H9 (cell line): ENCODE measurements around the gene FAXC. TPM values are rescaled to one million over a fixed set of nuclear protein-coding genes. Genes with fewer than 3 reads are reported as not detected.

Source experiments
- DNase-seq: peaks from one replicate; pipeline ENCODE4 v3.0.0-alpha.2; 2017
- H2AFZ ChIP-seq: one replicate; pipeline ENCODE4 v1.6.1; 2013; ENCODE audit warnings: mild to moderate bottlenecking, low read length, control low read depth, moderate library complexity
- H2AK5ac ChIP-seq: 2 replicates; pipeline ENCODE4 v1.6.1; 2013; ENCODE audit warnings: low read length, control low read depth, mixed read lengths; ENCODE audit not compliant: insufficient read length
- H2BK120ac ChIP-seq: one replicate; pipeline ENCODE4 v1.6.1; 2013; ENCODE audit warnings: low read depth, mild to moderate bottlenecking, low read length, control low read depth, inconsistent platforms; ENCODE audit not compliant: poor library complexity, severe bottlenecking
- H2BK12ac ChIP-seq: 2 replicates; pipeline ENCODE4 v1.6.1; 2013; ENCODE audit warnings: low read length, control low read depth, mixed read lengths, low read depth; ENCODE audit not compliant: insufficient read length
- H2BK15ac ChIP-seq: 2 replicates; pipeline ENCODE4 v1.6.1; 2013; ENCODE audit warnings: low read depth, low read length, control low read depth
- H2BK20ac ChIP-seq: one replicate; pipeline ENCODE4 v1.6.1; 2013; ENCODE audit warnings: low read depth, mild to moderate bottlenecking, low read length, control low read depth, inconsistent platforms; ENCODE audit not compliant: poor library complexity, severe bottlenecking
- H2BK5ac ChIP-seq: 2 replicates; pipeline ENCODE4 v1.6.1; 2013; ENCODE audit warnings: low read length, control low read depth, mixed read lengths; ENCODE audit not compliant: insufficient read length
- H3K14ac ChIP-seq: 2 replicates; pipeline ENCODE4 v1.6.1; 2013; ENCODE audit warnings: low read length, control low read depth; ENCODE audit not compliant: insufficient read depth
- H3K18ac ChIP-seq: 2 replicates; pipeline ENCODE4 v1.6.1; 2013; ENCODE audit warnings: low read depth, mild to moderate bottlenecking, mixed read lengths, low read length, control low read depth; ENCODE audit not compliant: insufficient read length
- H3K23ac ChIP-seq: 2 replicates; pipeline ENCODE4 v1.6.1; 2013; ENCODE audit warnings: low read length, control low read depth, mixed read lengths, low read depth; ENCODE audit not compliant: insufficient read length
- H3K23me2 ChIP-seq: 2 replicates; pipeline ENCODE4 v1.6.1; 2013; ENCODE audit warnings: low read depth, mild to moderate bottlenecking, mixed read lengths, low read length, control low read depth; ENCODE audit not compliant: insufficient read length, poor library complexity, severe bottlenecking
- H3K27ac ChIP-seq: 2 replicates; pipeline ENCODE4 v1.5.1; 2013; ENCODE audit warnings: low read length, control low read depth, mixed read lengths, low read depth; ENCODE audit not compliant: insufficient read length
- H3K27me3 ChIP-seq: 2 replicates; pipeline ENCODE4 v1.6.1; 2013; ENCODE audit warnings: low read length, control low read depth, inconsistent platforms; ENCODE audit not compliant: insufficient read depth
- H3K4ac ChIP-seq: 2 replicates; pipeline ENCODE4 v1.6.1; 2013; ENCODE audit warnings: low read depth, mild to moderate bottlenecking, control low read depth, inconsistent platforms, low read length, moderate library complexity
- H3K4me1 ChIP-seq: 2 replicates; pipeline ENCODE4 v1.6.1; 2013; ENCODE audit warnings: low read length, control low read depth, inconsistent platforms; ENCODE audit not compliant: insufficient read depth
- H3K4me2 ChIP-seq: 2 replicates; pipeline ENCODE4 v1.6.1; 2013; ENCODE audit warnings: low read length, control low read depth, mixed read lengths; ENCODE audit not compliant: insufficient read length, insufficient read depth
- H3K56ac ChIP-seq: 2 replicates; pipeline ENCODE4 v1.6.1; 2013; ENCODE audit warnings: low read depth, mild to moderate bottlenecking, mixed read lengths, low read length, control low read depth; ENCODE audit not compliant: insufficient read length
- H3K79me1 ChIP-seq: 2 replicates; pipeline ENCODE4 v1.6.1; 2013; ENCODE audit warnings: low read depth, mild to moderate bottlenecking, moderate library complexity, low read length, control low read depth, inconsistent platforms; ENCODE audit not compliant: insufficient read depth, poor library complexity, severe bottlenecking
- H3K79me2 ChIP-seq: 2 replicates; pipeline ENCODE4 v1.6.1; 2013; ENCODE audit warnings: low read length, control low read depth, inconsistent platforms; ENCODE audit not compliant: insufficient read depth
- H3K9ac ChIP-seq: 2 replicates; pipeline ENCODE4 v1.6.1; 2013; ENCODE audit warnings: low read length, control low read depth, mixed read lengths; ENCODE audit not compliant: insufficient read length; ENCODE audit errors: extremely low read depth
- H3K9me3 ChIP-seq: one replicate; pipeline ENCODE4 v1.6.1; 2013; ENCODE audit warnings: low read depth, low read length, inconsistent platforms; ENCODE audit not compliant: control insufficient read depth
- H3T11ph ChIP-seq: one replicate; pipeline ENCODE4 v1.6.1; 2013; ENCODE audit warnings: mild to moderate bottlenecking, low read length, control low read depth, inconsistent platforms
- H4K20me1 ChIP-seq: one replicate; pipeline ENCODE4 v1.6.1; 2013; ENCODE audit not compliant: control insufficient read depth, insufficient read length, insufficient read depth
- H4K5ac ChIP-seq: 2 replicates; pipeline ENCODE4 v1.6.1; 2013; ENCODE audit warnings: low read depth, mild to moderate bottlenecking, mixed read lengths, low read length, control low read depth; ENCODE audit not compliant: insufficient read length
- H4K8ac ChIP-seq: replicated peaks from 2 replicates; pipeline ENCODE4 v1.6.1; 2013; ENCODE audit warnings: low read length, control low read depth, mixed read lengths, low read depth; ENCODE audit not compliant: insufficient read length
- H4K91ac ChIP-seq: 2 replicates; pipeline ENCODE4 v1.6.1; 2013; ENCODE audit warnings: low read depth, mild to moderate bottlenecking, moderate library complexity, mixed read lengths, low read length, control low read depth; ENCODE audit not compliant: insufficient read length
- H3K27ac Mint-ChIP-seq, 3 experiments: 2 replicates in 2 of 3; 3 replicates in 1 of 3; pipeline ENCODE4 v1.8.0; 2020 to 2021; ENCODE audit warnings: mixed read lengths in 3 of 3, mild to moderate bottlenecking in 1 of 3, moderate library complexity in 1 of 3
- H3K27me3 Mint-ChIP-seq: 2 replicates; pipeline ENCODE4 v1.8.0; 2021; ENCODE audit warnings: low read depth, mild to moderate bottlenecking, moderate library complexity, mixed read lengths
- H3K36me3 Mint-ChIP-seq, 3 experiments: 2 replicates in 2 of 3; 3 replicates in 1 of 3; pipeline ENCODE4 v1.8.0; 2020 to 2021; ENCODE audit warnings: low read depth in 3 of 3, mixed read lengths in 3 of 3; ENCODE audit not compliant: insufficient read depth in 1 of 3
- H3K4me1 Mint-ChIP-seq, 2 experiments: 2 replicates each; pipeline ENCODE4 v1.8.0; 2020; ENCODE audit warnings: mixed read lengths in 2 of 2
- H3K4me3 Mint-ChIP-seq, 2 experiments: 2 replicates in 1 of 2; 3 replicates in 1 of 2; pipeline ENCODE4 v1.8.0; 2020 to 2021; ENCODE audit warnings: mild to moderate bottlenecking in 2 of 2, mixed read lengths in 2 of 2, moderate library complexity in 1 of 2
- H3K9me3 Mint-ChIP-seq, 2 experiments: 2 replicates in 1 of 2; 3 replicates in 1 of 2; pipeline ENCODE4 v1.8.0; 2020; ENCODE audit warnings: mild to moderate bottlenecking in 2 of 2, mixed read lengths in 2 of 2, moderate library complexity in 1 of 2
- WGBS: extraction: QIAGEN DNeasy Blood & Tissue Kit; methylation state at CpG from one replicate; pipeline ENCODE4 v1.1.7; 2013; ENCODE audit warnings: missing lambda C conversion rate, low lambda C conversion rate, mixed read lengths; ENCODE audit not compliant: insufficient read length; ENCODE audit errors: extremely low coverage; 5-methylcytosine and 5-hydroxymethylcytosine counted together
- total RNA-seq: library from RNA; stranded (reverse); gene quantifications from 2 replicates; pipeline ENCODE4 v1.2.1, GENCODE V29; 2021
- TF ChIP-seq, protein P1 (sequence below): fragments of 200-600 bp; sonication (generic); conservative IDR thresholded peaks from 3 replicates; pipeline ENCODE4 v1.8.0; 2021; ENCODE audit warnings: antibody characterized with exemption, mild to moderate bottlenecking

Gene FAXC
- total RNA-seq, 1 experiment from 2014 or later, result 17.2 TPM

- Histone ChIP-seq H2BK15ac (no peak overlapping the region), H3K27ac (no peak overlapping the region), H3K14ac (no peak overlapping the region), H2BK20ac (no peak overlapping the region), H4K91ac (no peak overlapping the region), H4K20me1 (no peaks in the 10 kb centered on the region), H3K4me1 (no peaks in the 10 kb centered on the region), H3K23ac (no peak overlapping the region), H3K4me2 (no peak overlapping the region), H4K5ac (no peak overlapping the region), H4K8ac (no peak overlapping the region), H2BK12ac (no peak overlapping the region), H3K9ac (no peak overlapping the region), H2BK5ac (no peak overlapping the region), H3K18ac (no peak overlapping the region), H3K79me1 (no peaks in the 10 kb centered on the region), H3K9me3 (no peaks in the 10 kb centered on the region), H3K4ac (no peak overlapping the region), H3T11ph (no peak overlapping the region), H3K27me3 (no peaks in the 10 kb centered on the region), H2BK120ac (no peak overlapping the region), H3K23me2 (no peaks in the 10 kb centered on the region), H3K79me2 (no peaks in the 10 kb centered on the region), H2AFZ (no peak overlapping the region), H3K56ac (no peak overlapping the region), H2AK5ac (no peak overlapping the region)
- H3K27me3 Mint-ChIP-seq, result peaks cover 6% of the 10 kb centered on the region
- H3K9me3 Mint-ChIP-seq, result no peaks in the 10 kb centered on the region
- H3K36me3 Mint-ChIP-seq, result no peaks in the 10 kb centered on the region
- DNase-seq, result no peak
- H3K27ac Mint-ChIP-seq, result no peak overlapping the region
- H3K4me3 Mint-ChIP-seq, result no peak overlapping the region
- WGBS, result no CpG with 5 or more reads among the region's 9 CpGs
- no peaks in the 10 kb centered on the region for H3K4me1 Mint-ChIP-seq
- TF ChIP-seq, protein P1, sequence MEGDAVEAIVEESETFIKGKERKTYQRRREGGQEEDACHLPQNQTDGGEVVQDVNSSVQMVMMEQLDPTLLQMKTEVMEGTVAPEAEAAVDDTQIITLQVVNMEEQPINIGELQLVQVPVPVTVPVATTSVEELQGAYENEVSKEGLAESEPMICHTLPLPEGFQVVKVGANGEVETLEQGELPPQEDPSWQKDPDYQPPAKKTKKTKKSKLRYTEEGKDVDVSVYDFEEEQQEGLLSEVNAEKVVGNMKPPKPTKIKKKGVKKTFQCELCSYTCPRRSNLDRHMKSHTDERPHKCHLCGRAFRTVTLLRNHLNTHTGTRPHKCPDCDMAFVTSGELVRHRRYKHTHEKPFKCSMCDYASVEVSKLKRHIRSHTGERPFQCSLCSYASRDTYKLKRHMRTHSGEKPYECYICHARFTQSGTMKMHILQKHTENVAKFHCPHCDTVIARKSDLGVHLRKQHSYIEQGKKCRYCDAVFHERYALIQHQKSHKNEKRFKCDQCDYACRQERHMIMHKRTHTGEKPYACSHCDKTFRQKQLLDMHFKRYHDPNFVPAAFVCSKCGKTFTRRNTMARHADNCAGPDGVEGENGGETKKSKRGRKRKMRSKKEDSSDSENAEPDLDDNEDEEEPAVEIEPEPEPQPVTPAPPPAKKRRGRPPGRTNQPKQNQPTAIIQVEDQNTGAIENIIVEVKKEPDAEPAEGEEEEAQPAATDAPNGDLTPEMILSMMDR, result no peak
These were observed 97.1 kb downstream of the FAXC start for GRCh38 chr6:99252421-99252820.
